Gastroesophageal sphincter (tissue), 4 donors: ENCODE results near the gene CYP46A1. TPM values are rescaled to one million over a fixed set of nuclear protein-coding genes. Genes with fewer than 3 reads are reported as not detected.
A peak's percentile ranks its signal among the peaks of the same experiment; 100 is the strongest.

Experiments used
- ATAC-seq: fragments of 150-250 bp; one replicate; pipeline ENCODE4 v1.9.1; 2016; ENCODE audit warnings: mild to moderate bottlenecking, moderate library complexity
- H3K27ac ChIP-seq, 4 donors: fragments of 200-600 bp; sonication (generic) in 3 of 4; 1 replicate in 3 of 4; 2 replicates in 1 of 4; pipeline ENCODE4 v1.5.1; 2016 to 2019
- H3K27me3 ChIP-seq: fragments of 200-600 bp; sonication (generic); one replicate; pipeline ENCODE4 v1.5.1; 2019
- H3K36me3 ChIP-seq, 2 donors: fragments of 200-600 bp; sonication (generic); one replicate each; pipeline ENCODE4 v1.5.1; 2019; ENCODE audit warnings: control low read depth in 1 of 2
- H3K4me1 ChIP-seq, 3 donors: fragments of 200-600 bp; sonication (generic); 1 replicate in 2 of 3; 2 replicates in 1 of 3; pipeline ENCODE4 v1.5.1; 2016 to 2019; ENCODE audit warnings: control low read depth in 2 of 3
- H3K4me3 ChIP-seq, 2 donors: fragments of 200-600 bp; sonication (generic); one replicate each; pipeline ENCODE4 v1.5.1; 2019; ENCODE audit warnings: mild to moderate bottlenecking in 1 of 2, moderate library complexity in 1 of 2
- H3K9me3 ChIP-seq, 3 donors: fragments of 200-600 bp; sonication (generic); one replicate each; pipeline ENCODE4 v1.5.1; 2017 to 2019; ENCODE audit warnings: control low read depth in 2 of 3
- EP300 ChIP-seq: sonication (generic); formaldehyde crosslinking; IDR thresholded peaks from one replicate; pipeline ENCODE4 v1.6.1; 2017; ENCODE audit warnings: antibody characterized with exemption, mild to moderate bottlenecking
- POLR2A ChIP-seq, 2 donors: fragments of 450-650 bp; IDR thresholded peaks; one replicate each; pipeline ENCODE4 v1.6.1; 2017; ENCODE audit warnings: antibody characterized with exemption in 2 of 2, mild to moderate bottlenecking in 2 of 2, moderate library complexity in 1 of 2
- POLR2AphosphoS5 ChIP-seq: sonication (generic); formaldehyde crosslinking; IDR thresholded peaks from one replicate; pipeline ENCODE4 v1.6.1; 2017; ENCODE audit warnings: antibody characterized with exemption
- WGBS, 2 donors: methylation state at CpG; one replicate each; pipeline ENCODE4 v1.1.5; 2018; ENCODE audit warnings: low coverage in 1 of 2; 5-methylcytosine and 5-hydroxymethylcytosine counted together
- total RNA-seq, 4 donors: library from RNA; depleted of rRNA; stranded (reverse); fragments of >200 nt; gene quantifications; one replicate each; pipeline ENCODE4 v1.1.0, GENCODE V29; 2016
- TF ChIP-seq, protein P1 (sequence below), 4 experiments: fragments of 200-600 bp in 2 of 4; fragments of 450-650 bp in 2 of 4; sonication (generic) in 1 of 4; IDR thresholded peaks; one replicate each; pipeline ENCODE4 v1.5.1; 2017 to 2019; ENCODE audit warnings: antibody characterized with exemption in 4 of 4, mild to moderate bottlenecking in 2 of 4, moderate library complexity in 2 of 4

CYP46A1 gene
- total RNA-seq, 4 donors from 2014 or later = 0.78 to 1.4 (median 0.94) TPM; not detected in 1

GRCh38 chr14:99679996-99680395 lies 4.1 kb upstream of the CYP46A1 start:
- H3K27ac ChIP-seq = no peak overlapping the region
- H3K4me3 ChIP-seq = no peak overlapping the region
- H3K4me1 ChIP-seq = peaks cover 0 to 20% (median 7%) of the 10 kb centered on the region in 3 donors
- H3K9me3 ChIP-seq = peaks cover 0 to 23% (median 0%) of the 10 kb centered on the region in 3 donors
- TF ChIP-seq POLR2AphosphoS5 (no peak), POLR2A (IDR thresholded peaks at IDR 0.05) (no peak), EP300 (no peak)
- TF ChIP-seq, protein P1, sequence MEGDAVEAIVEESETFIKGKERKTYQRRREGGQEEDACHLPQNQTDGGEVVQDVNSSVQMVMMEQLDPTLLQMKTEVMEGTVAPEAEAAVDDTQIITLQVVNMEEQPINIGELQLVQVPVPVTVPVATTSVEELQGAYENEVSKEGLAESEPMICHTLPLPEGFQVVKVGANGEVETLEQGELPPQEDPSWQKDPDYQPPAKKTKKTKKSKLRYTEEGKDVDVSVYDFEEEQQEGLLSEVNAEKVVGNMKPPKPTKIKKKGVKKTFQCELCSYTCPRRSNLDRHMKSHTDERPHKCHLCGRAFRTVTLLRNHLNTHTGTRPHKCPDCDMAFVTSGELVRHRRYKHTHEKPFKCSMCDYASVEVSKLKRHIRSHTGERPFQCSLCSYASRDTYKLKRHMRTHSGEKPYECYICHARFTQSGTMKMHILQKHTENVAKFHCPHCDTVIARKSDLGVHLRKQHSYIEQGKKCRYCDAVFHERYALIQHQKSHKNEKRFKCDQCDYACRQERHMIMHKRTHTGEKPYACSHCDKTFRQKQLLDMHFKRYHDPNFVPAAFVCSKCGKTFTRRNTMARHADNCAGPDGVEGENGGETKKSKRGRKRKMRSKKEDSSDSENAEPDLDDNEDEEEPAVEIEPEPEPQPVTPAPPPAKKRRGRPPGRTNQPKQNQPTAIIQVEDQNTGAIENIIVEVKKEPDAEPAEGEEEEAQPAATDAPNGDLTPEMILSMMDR (IDR thresholded peaks at IDR 0.05) = no peak
- no peak for ATAC-seq
- 60 to 65% methylated on average over 3 to 5 of the region's 5 CpGs for WGBS, 2 donors
- H3K27me3 ChIP-seq = peaks cover 22% of the 10 kb centered on the region
- no peaks in the 10 kb centered on the region for H3K36me3 ChIP-seq

- TF ChIP-seq POLR2AphosphoS5 = no peak
- TF ChIP-seq, protein P1 (IDR thresholded peaks at IDR 0.05) = no peak
- no peak for TF ChIP-seq EP300
- no peak for TF ChIP-seq POLR2A (IDR thresholded peaks at IDR 0.05)
- WGBS, 2 donors = 50 to 90% methylated on average over 1 to 2 of the region's 12 CpGs
- peaks cover 0 to 24% (median 7%) of the 10 kb centered on the region in 3 donors for H3K4me1 ChIP-seq
- peaks cover 11% of the 10 kb centered on the region for H3K27me3 ChIP-seq
- no peak for ATAC-seq
- H3K27ac ChIP-seq = no peak overlapping the region
- no peak overlapping the region for H3K4me3 ChIP-seq
- H3K9me3 ChIP-seq = peaks cover 0 to 23% (median 0%) of the 10 kb centered on the region in 3 donors
- no peaks in the 10 kb centered on the region for H3K36me3 ChIP-seq
Observed at GRCh38 chr14:99681101-99681831, 2.8 kb upstream of the CYP46A1 start.

GRCh38 chr14:99681832-99682148 lies 2.3 kb upstream of the CYP46A1 start:
- Histone ChIP-seq H3K4me1 (peaks cover 0 to 24% (median 7%) of the 10 kb centered on the region in 3 donors), H3K4me3 (no peak overlapping the region), H3K36me3 (no peaks in the 10 kb centered on the region), H3K9me3 (peaks cover 0 to 23% (median 0%) of the 10 kb centered on the region in 3 donors), H3K27ac (no peak overlapping the region), H3K27me3 (peaks cover 6% of the 10 kb centered on the region)
- no peak for ATAC-seq
- WGBS, 2 donors = 74 to 75% methylated on average over 6 to 11 of the region's 11 CpGs
- TF ChIP-seq, protein P1 (IDR thresholded peaks at IDR 0.05) = no peak
- no peak for TF ChIP-seq POLR2AphosphoS5
- TF ChIP-seq POLR2A (IDR thresholded peaks at IDR 0.05) = no peak
- no peak for TF ChIP-seq EP300

- peak; percentile 25 for ATAC-seq
- Histone ChIP-seq H3K27me3 (peaks cover 6% of the 10 kb centered on the region), H3K27ac (peak overlapping the region; percentile 74 to 96 (median 92)), H3K9me3 (peaks cover 0 to 16% (median 0%) of the 10 kb centered on the region in 3 donors), H3K4me3 (peak overlapping the region; percentile 72), H3K4me1 (peaks cover 0 to 24% (median 7%) of the 10 kb centered on the region in 3 donors), H3K36me3 (no peaks in the 10 kb centered on the region)
- no peak for TF ChIP-seq POLR2AphosphoS5
- no peak for TF ChIP-seq POLR2A (IDR thresholded peaks at IDR 0.05)
- TF ChIP-seq, protein P1 (IDR thresholded peaks at IDR 0.05) = peak in 3 of 4 experiments; percentile 82 to 95 (median 91)
- no peak for TF ChIP-seq EP300
- WGBS, 2 donors = 0% methylated on average over 4 to 19 of the region's 42 CpGs
Observed at GRCh38 chr14:99682809-99683618, 1.1 kb upstream of the CYP46A1 start.
